IMR-90 (cell line): ENCODE results near the gene ATG12.

Experiments used
- BHLHE40 ChIP-seq: fragments of 150-350 bp; IDR thresholded peaks from 2 replicates; pipeline ENCODE4 v1.6.1; 2016; ENCODE audit warnings: mild to moderate bottlenecking, low read depth, low read length
- CEBPB ChIP-seq: IDR thresholded peaks from 2 replicates; pipeline ENCODE4 v1.6.1; 2012; ENCODE audit warnings: low read depth, low read length, improper control_type of control experiment
- CHD1 ChIP-seq: IDR thresholded peaks from 2 replicates; pipeline ENCODE4 v1.6.1; 2012; ENCODE audit warnings: low read depth, low read length, improper control_type of control experiment
- FOS ChIP-seq: fragments of 150-350 bp; IDR thresholded peaks from 2 replicates; pipeline ENCODE4 v1.6.1; 2016; ENCODE audit warnings: low read depth, low read length
- MAFK ChIP-seq: IDR thresholded peaks from 2 replicates; pipeline ENCODE4 v1.6.1; 2012; ENCODE audit warnings: low read depth, low read length, improper control_type of control experiment
- MAZ ChIP-seq: IDR thresholded peaks from 2 replicates; pipeline ENCODE4 v1.6.1; 2012; ENCODE audit warnings: low read depth, mild to moderate bottlenecking, low read length, improper control_type of control experiment, moderate library complexity, borderline replicate concordance
- MXI1 ChIP-seq: IDR thresholded peaks from 2 replicates; pipeline ENCODE4 v1.6.1; 2012; ENCODE audit warnings: low read depth, mild to moderate bottlenecking, low read length, moderate library complexity, borderline replicate concordance
- POLR2A ChIP-seq: IDR thresholded peaks from 2 replicates; pipeline ENCODE4 v1.6.1; 2012; ENCODE audit warnings: mild to moderate bottlenecking, low read depth, low read length
- RAD21 ChIP-seq: IDR thresholded peaks from 2 replicates; pipeline ENCODE4 v1.6.1; 2012; ENCODE audit warnings: low read length, improper control_type of control experiment
- RCOR1 ChIP-seq: IDR thresholded peaks from 2 replicates; pipeline ENCODE4 v1.6.1; 2012; ENCODE audit warnings: mild to moderate bottlenecking, low read length, improper control_type of control experiment; ENCODE audit not compliant: insufficient replicate concordance
- RFX5 ChIP-seq: IDR thresholded peaks from 2 replicates; pipeline ENCODE4 v1.8.0; 2012; ENCODE audit warnings: low read depth, mild to moderate bottlenecking, low read length, moderate library complexity
- SMC3 ChIP-seq: fragments of 150-350 bp; IDR thresholded peaks from 2 replicates; pipeline ENCODE4 v1.6.1; 2016; ENCODE audit warnings: low read depth, mild to moderate bottlenecking, antibody characterized with exemption, low read length, moderate library complexity
- TF ChIP-seq, protein P1 (sequence below): conservative IDR thresholded peaks from 2 replicates; pipeline ENCODE4 v1.5.1; 2012; ENCODE audit warnings: mild to moderate bottlenecking, low read depth, low read length, improper control_type of control experiment
- TF ChIP-seq, protein P2 (sequence below): fragments of 150-350 bp; IDR thresholded peaks from 2 replicates; pipeline ENCODE4 v1.6.1; 2016; ENCODE audit warnings: low read depth, mild to moderate bottlenecking, low read length, moderate library complexity, borderline replicate concordance

DNA sequence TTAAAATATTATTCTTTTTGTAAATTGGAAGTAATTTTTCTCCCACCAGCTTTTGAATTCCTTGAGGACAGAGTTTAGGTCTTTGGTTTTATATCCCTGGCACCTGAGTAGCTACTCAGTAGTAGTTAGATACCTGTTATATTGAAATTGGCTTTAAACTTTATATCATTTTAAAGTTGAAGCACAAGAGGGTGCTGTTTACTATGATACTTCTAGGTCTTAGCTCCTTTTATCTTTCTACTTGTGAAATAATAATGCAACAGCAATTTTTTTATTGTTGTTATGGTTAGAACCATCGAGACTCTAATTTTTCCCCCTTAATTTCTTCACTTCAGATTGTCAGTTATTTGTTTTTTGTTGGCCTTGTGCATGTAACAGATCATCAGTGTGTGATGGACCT lies 46.7 kb upstream of the ATG12 start:
- TF ChIP-seq BHLHE40 (no peak), CEBPB (no peak), SMC3 (peak; percentile 67), MAFK (no peak), POLR2A (no peak), RFX5 (no peak), MXI1 (no peak), MAZ (no peak), FOS (no peak), RAD21 (peak; percentile 60), RCOR1 (no peak), CHD1 (no peak)
- TF ChIP-seq, protein P1, sequence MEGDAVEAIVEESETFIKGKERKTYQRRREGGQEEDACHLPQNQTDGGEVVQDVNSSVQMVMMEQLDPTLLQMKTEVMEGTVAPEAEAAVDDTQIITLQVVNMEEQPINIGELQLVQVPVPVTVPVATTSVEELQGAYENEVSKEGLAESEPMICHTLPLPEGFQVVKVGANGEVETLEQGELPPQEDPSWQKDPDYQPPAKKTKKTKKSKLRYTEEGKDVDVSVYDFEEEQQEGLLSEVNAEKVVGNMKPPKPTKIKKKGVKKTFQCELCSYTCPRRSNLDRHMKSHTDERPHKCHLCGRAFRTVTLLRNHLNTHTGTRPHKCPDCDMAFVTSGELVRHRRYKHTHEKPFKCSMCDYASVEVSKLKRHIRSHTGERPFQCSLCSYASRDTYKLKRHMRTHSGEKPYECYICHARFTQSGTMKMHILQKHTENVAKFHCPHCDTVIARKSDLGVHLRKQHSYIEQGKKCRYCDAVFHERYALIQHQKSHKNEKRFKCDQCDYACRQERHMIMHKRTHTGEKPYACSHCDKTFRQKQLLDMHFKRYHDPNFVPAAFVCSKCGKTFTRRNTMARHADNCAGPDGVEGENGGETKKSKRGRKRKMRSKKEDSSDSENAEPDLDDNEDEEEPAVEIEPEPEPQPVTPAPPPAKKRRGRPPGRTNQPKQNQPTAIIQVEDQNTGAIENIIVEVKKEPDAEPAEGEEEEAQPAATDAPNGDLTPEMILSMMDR: peak; percentile 54
- TF ChIP-seq, protein P2, sequence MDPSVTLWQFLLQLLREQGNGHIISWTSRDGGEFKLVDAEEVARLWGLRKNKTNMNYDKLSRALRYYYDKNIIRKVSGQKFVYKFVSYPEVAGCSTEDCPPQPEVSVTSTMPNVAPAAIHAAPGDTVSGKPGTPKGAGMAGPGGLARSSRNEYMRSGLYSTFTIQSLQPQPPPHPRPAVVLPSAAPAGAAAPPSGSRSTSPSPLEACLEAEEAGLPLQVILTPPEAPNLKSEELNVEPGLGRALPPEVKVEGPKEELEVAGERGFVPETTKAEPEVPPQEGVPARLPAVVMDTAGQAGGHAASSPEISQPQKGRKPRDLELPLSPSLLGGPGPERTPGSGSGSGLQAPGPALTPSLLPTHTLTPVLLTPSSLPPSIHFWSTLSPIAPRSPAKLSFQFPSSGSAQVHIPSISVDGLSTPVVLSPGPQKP: no peak
